Measurements from ENCODE around the gene SORT1. TPM values are rescaled to one million over a fixed set of nuclear protein-coding genes. Genes with fewer than 3 reads are reported as not detected.
"Not testable (repeated sequence)": the region's sequence is repeated elsewhere in the genome, so short reads cannot be mapped to it uniquely, and the experiment has no call there.

SORT1 gene
- 38.3 and 41.9 TPM in 2 replicates for total RNA-seq

- H3K4me3 ChIP-seq (ENCODE audit: low read depth, low read length): peak within 1 kb of the TSS; percentile 64
- DNase-seq (ENCODE audit: low read depth): no peak
- peak; percentile 5 for TF ChIP-seq CTCF (conservative IDR thresholded peaks at IDR 0.05; ENCODE audit: low read depth, low read length)
These were observed at the start of gene SORT1 for GRCh38 chr1:109397581-109398342. Gene SORT1 (minus strand): TSS chr1:109397918. CDS start chr1:109397892, 26 bp downstream.

- not testable (repeated sequence) for DNase-seq (ENCODE audit: low read depth); H3K4me3 ChIP-seq (ENCODE audit: low read depth, low read length)
These were observed 48.4 kb upstream of the SORT1 start for GRCh38 chr1:109445949-109446695.

GRCh38 chr1:109444346-109444745 lies 46.6 kb upstream of the SORT1 start:
- no peak for TF ChIP-seq CTCF (conservative IDR thresholded peaks at IDR 0.05; ENCODE audit: low read depth, low read length)
- DNase-seq (ENCODE audit: low read depth): no peak
- H3K4me3 ChIP-seq (ENCODE audit: low read depth, low read length): no peak overlapping the region

- TF ChIP-seq CTCF (conservative IDR thresholded peaks at IDR 0.05; ENCODE audit: low read depth, low read length): no peak
- H3K4me3 ChIP-seq (ENCODE audit: low read depth, low read length): no peak overlapping the region
- DNase-seq (ENCODE audit: low read depth): no peak
These were observed 45.8 kb upstream of the SORT1 start for GRCh38 chr1:109443476-109443875.

GRCh38 chr1:109441069-109441468 lies 43.4 kb upstream of the SORT1 start:
- TF ChIP-seq CTCF (conservative IDR thresholded peaks at IDR 0.05; ENCODE audit: low read depth, low read length): no peak
- no peak for DNase-seq (ENCODE audit: low read depth)
- no peak overlapping the region for H3K4me3 ChIP-seq (ENCODE audit: low read depth, low read length)

- peak; percentile 79 for DNase-seq (ENCODE audit: low read depth)
- H3K4me3 ChIP-seq (ENCODE audit: low read depth, low read length): no peak overlapping the region
- no peak for TF ChIP-seq CTCF (conservative IDR thresholded peaks at IDR 0.05; ENCODE audit: low read depth, low read length)
These were observed 41.1 kb upstream of the SORT1 start for GRCh38 chr1:109438798-109439297.

GRCh38 chr1:109434484-109434883 lies 36.8 kb upstream of the SORT1 start:
- no peak overlapping the region for H3K4me3 ChIP-seq (ENCODE audit: low read depth, low read length)
- TF ChIP-seq CTCF (conservative IDR thresholded peaks at IDR 0.05; ENCODE audit: low read depth, low read length): no peak
- DNase-seq (ENCODE audit: low read depth): no peak

Measured in epithelial cell of proximal tubule (primary cell).